ES-I3 (cell line): ENCODE results near the gene TTC28.
"Not testable (repeated sequence)": the region's sequence is repeated elsewhere in the genome, so short reads cannot be mapped to it uniquely, and the experiment has no call there.

Experiments
- H3K36me3 ChIP-seq: 2 replicates; pipeline ENCODE4 v1.6.1; 2013; ENCODE audit warnings: mild to moderate bottlenecking, low read length, control low read depth, moderate library complexity; ENCODE audit not compliant: insufficient read depth
- H3K4me1 ChIP-seq: 2 replicates; pipeline ENCODE4 v1.6.1; 2013; ENCODE audit warnings: mild to moderate bottlenecking, control low read depth, low read length; ENCODE audit not compliant: insufficient read depth
- H3K9ac ChIP-seq: 2 replicates; pipeline ENCODE4 v1.6.1; 2013; ENCODE audit warnings: low read depth, mild to moderate bottlenecking, low read length, moderate library complexity
- H3K9me3 ChIP-seq: 2 replicates; pipeline ENCODE4 v1.6.1; 2013; ENCODE audit warnings: mild to moderate bottlenecking, low read length, moderate library complexity; ENCODE audit not compliant: control insufficient read depth, insufficient read depth

TTC28 gene

GRCh38 chr22:28542980-28543621, 136.5 kb downstream of the TTC28 start:
- H3K9me3 ChIP-seq, result no peaks in the 10 kb centered on the region

DNA sequence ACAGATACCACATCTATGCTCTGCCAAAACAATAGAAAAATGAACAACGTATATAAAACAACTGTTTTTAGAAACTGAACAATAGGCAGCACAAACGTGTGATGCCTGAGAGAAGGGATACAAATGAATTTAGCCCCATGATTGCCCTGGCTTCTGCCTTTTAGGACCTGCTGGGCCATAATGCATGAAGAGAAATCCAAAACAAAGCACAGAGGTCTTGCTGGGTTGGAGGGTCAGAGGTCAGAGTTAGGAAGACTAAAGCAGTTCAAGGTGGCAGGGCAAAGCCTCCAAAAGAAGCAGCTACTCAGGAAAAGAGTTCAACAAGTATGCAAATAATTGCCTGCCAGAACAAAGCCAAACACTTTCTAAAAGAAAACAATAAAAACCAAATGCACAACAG, 138.5 kb downstream of the TTC28 start:
- H3K36me3 ChIP-seq, result no peaks in the 10 kb centered on the region
- no peaks in the 10 kb centered on the region for H3K9me3 ChIP-seq
- peaks cover 6% of the 10 kb centered on the region; the same call in 1 of the 2 replicates for H3K4me1 ChIP-seq
- H3K9ac ChIP-seq, result no peak overlapping the region

More at GRCh38 chr22:28542980-28543621, 136.5 kb downstream of the TTC28 start:
- H3K36me3 ChIP-seq, result no peaks in the 10 kb centered on the region
- H3K9ac ChIP-seq, result no peak overlapping the region
- H3K4me1 ChIP-seq, result peaks cover 6% of the 10 kb centered on the region; the same call in 1 of the 2 replicates

DNA sequence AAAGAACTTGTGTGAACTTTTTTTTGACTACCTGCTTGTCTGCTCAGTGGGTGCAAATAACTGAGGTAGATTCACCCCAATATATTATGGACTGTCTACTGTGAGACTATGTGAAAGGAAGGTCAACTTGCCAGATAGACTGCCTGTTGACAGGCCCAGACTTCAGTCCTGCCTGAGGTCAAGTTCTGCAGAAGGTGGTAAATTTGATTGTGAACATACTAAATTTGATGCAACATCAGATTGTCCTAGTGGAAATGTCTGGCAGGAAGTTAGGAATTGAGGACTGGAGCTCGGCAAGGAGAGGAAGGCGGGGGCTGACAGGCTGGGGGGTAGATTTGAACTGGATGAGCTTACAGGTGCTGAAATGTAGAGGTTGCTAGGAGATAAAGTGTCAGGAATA, 140.7 kb downstream of the TTC28 start:
- Histone ChIP-seq H3K9ac (no peak overlapping the region), H3K36me3 (no peaks in the 10 kb centered on the region), H3K9me3 (no peaks in the 10 kb centered on the region), H3K4me1 (peaks cover 6% of the 10 kb centered on the region; the same call in 1 of the 2 replicates)

DNA sequence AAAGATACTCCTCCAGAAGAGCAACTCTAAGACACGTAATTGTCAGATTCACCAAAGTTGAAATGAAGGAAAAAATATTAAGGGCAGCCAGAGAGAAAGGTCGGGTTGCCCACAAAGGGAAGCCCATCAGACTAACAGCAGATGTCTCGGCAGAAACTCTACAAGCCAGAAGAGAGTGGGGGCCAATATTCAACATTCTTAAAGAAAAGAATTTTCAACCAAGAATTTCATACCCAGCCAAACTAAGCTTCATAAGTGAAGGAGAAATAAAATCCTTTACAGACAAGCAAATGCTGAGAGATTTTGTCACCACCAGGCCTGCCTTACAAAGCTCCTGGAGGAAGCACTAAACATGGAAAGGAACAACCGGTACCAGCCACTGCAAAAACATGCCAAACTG, 149.1 kb downstream of the TTC28 start:
- not testable (repeated sequence) for H3K9me3 ChIP-seq, H3K9ac ChIP-seq, H3K36me3 ChIP-seq, H3K4me1 ChIP-seq

- H3K36me3 ChIP-seq, H3K9me3 ChIP-seq, H3K4me1 ChIP-seq, H3K9ac ChIP-seq: not testable (repeated sequence)
Measured at GRCh38 chr22:28529144-28529543, 150.5 kb downstream of the TTC28 start.

DNA sequence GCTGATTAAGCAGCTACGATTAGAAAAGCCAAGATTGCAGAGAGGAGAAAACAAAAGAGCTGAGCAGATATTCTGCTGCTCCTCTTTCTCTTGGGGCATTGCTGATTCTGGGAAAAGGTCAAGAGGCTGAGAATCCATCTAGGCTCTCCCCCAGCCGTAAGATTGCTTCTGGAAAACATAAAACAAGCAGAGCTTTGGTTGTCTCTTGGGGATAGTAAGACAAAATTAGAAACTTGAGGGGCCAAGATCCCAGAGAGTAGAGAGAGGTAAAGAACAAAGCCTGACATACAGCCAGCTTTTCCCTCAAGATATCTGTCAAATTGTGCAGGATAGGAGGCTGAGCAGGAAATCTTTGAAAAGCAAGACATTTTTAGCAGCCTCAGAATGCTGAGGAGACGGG, 158.2 kb downstream of the TTC28 start:
- H3K4me1 ChIP-seq, result no peaks in the 10 kb centered on the region
- no peaks in the 10 kb centered on the region for H3K36me3 ChIP-seq
- H3K9me3 ChIP-seq, result no peaks in the 10 kb centered on the region
- H3K9ac ChIP-seq, result no peak overlapping the region

DNA sequence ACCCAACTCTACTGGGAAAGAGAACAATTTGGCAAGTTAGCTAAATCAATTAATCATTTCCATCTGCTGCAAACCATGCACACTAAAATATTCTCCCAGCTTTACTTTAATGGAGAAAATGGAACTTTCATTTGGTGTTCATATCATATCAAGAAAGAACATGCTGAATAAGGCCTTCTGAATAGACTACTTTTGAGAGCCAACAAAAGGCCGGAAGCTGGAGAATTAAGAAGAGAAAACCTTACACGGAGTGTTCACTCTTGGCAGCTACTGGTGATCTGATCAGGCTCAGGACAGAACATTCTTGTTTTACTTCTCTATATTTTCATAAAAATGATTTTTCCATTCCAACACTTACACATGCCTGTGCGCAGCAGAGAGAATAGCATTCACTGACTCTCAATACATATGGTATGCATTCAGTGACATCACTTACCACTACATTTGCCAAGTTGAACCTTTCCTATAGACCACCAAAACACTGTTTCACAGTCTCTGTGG, 165.3 kb downstream of the TTC28 start:
- H3K9ac ChIP-seq, result no peak overlapping the region
- no peaks in the 10 kb centered on the region for H3K4me1 ChIP-seq
- H3K36me3 ChIP-seq, result no peaks in the 10 kb centered on the region
- no peaks in the 10 kb centered on the region for H3K9me3 ChIP-seq

- H3K36me3 ChIP-seq, H3K4me1 ChIP-seq, H3K9me3 ChIP-seq, H3K9ac ChIP-seq: not testable (repeated sequence)
Measured at GRCh38 chr22:28512387-28512786, 167.3 kb downstream of the TTC28 start.

DNA sequence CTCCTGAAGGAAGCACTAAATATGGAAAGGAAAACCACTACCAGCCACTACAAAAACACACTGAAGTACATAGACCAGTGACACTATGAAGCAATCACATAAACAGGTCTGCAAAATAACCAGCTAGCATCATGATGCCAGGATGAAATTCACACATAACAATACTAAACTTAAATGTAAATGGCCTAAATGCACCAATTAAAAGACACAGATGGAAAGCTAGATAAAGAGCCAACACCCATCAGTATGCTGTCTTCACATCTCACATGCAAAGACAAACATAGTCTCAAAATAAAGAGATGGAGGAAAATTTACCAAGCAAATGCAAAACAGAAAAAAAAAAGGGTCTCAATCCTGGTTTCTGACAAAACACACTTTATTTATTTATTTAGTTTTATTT, 171.7 kb downstream of the TTC28 start:
- Histone ChIP-seq H3K9ac (no peak overlapping the region), H3K9me3 (no peaks in the 10 kb centered on the region), H3K4me1 (0 out of 2 replicates have a peak, but pooled peaks cover 2% of the 10 kb centered on the region), H3K36me3 (no peaks in the 10 kb centered on the region)

- no peaks in the 10 kb centered on the region for H3K9me3 ChIP-seq
- H3K9ac ChIP-seq, result no peak overlapping the region
- H3K4me1 ChIP-seq, result 0 out of 2 replicates have a peak, but pooled peaks cover 2% of the 10 kb centered on the region
- H3K36me3 ChIP-seq, result no peaks in the 10 kb centered on the region
Measured at GRCh38 chr22:28506150-28506535, 173.5 kb downstream of the TTC28 start.

DNA sequence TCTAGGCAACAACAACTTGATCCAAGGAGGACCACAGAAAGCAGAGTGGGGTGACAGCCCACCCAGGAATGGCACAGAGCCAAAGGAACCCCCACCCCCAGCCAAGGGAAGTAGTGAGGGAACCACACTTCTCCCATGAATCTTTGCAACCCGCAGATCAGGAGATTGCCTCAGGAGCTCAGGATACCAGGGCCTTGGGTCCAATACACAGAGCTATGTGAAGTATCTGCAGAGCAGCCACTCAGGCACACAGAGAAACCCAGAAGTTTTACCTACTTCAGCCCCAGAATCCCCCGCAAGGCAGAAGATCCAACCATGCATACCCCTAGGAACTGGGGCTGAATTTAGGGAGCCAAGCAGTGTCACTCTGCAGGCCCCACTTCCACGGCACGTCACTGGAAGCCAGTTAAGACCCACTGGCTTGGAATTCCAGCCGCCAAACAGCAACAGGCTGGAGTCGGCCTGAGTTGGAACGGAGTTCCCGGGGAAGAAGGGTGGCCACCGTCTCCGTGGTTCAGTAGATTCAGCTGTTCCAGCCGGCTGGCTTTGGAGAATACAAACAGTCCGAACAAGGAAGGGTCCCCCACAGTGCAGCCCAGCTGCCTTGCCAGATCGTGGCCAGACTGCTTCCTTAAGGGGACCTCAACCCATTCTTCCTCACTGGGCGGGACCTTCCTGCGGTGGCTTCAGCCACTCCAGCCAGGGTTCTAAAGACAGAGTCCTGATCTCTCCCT, 174.1 kb downstream of the TTC28 start:
- Histone ChIP-seq H3K9ac (no peak overlapping the region), H3K4me1 (0 out of 2 replicates have a peak, but pooled peaks cover 2% of the 10 kb centered on the region), H3K9me3 (no peaks in the 10 kb centered on the region), H3K36me3 (no peaks in the 10 kb centered on the region)

DNA sequence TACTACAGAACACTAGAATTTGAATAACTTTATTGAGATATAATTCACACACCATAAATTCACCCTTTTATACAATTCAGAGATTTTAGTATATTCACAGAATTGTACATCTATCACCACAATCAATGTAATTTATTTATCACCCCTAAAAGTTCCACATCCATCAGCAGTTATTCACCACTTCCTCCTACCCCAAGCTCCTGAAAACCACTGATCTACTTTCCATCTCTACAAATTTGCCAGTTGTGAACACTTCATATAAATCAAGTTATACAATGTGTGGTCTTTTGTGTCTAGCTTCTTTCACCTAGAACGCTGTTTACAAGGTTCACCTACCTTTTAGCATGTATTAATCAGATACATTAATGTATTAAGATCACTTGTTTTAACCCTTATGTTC, 179.6 kb downstream of the TTC28 start:
- H3K4me1 ChIP-seq, result no peaks in the 10 kb centered on the region

GRCh38 chr22:28498044-28498443, 181.6 kb downstream of the TTC28 start:
- H3K4me1 ChIP-seq, result no peaks in the 10 kb centered on the region
- no peak overlapping the region for H3K9ac ChIP-seq
- H3K36me3 ChIP-seq, result no peaks in the 10 kb centered on the region
- H3K9me3 ChIP-seq, result no peaks in the 10 kb centered on the region

More for the DNA sequence above, 179.6 kb downstream of the TTC28 start:
- H3K9me3 ChIP-seq, result no peaks in the 10 kb centered on the region
- no peak overlapping the region for H3K9ac ChIP-seq
- H3K36me3 ChIP-seq, result no peaks in the 10 kb centered on the region

DNA sequence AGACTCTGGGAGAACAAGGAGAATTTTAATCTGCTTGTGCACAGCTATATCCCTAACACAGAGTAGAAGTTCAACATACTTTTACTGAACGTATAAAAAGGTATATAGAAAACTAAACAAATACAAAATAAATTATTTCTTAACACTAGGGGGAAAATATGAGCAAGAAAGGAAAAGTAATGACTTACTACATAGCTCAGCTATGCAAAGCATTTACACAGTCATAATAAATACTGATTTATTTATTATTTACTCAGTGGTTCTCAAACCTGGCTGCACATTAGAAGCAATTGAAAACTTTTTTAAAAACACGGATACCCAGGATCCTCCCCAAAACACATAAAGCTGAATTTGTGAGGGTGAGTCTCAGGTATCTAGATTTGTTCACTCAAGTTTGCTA, 182.5 kb downstream of the TTC28 start:
- no peak overlapping the region for H3K9ac ChIP-seq
- no peaks in the 10 kb centered on the region for H3K9me3 ChIP-seq
- H3K4me1 ChIP-seq, result no peaks in the 10 kb centered on the region
- H3K36me3 ChIP-seq, result no peaks in the 10 kb centered on the region

DNA sequence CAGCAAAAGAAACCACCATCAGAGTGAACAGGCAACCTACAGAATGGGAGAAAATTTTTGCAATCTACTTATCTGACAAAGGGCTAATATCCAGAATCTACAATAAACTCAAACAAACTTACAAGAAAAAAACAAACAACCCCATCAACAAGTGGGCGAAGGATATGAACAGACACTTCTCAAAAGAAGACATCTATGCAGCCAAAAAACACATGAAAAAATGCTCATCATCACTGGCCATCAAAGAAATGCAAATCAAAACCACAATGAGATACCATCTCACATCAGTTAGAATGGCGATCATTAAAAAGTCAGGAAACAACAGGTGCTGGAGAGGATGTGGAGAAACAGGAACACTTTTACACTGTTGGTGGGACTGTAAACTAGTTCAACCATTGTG, 188.4 kb downstream of the TTC28 start:
- H3K4me1 ChIP-seq, H3K9me3 ChIP-seq, H3K36me3 ChIP-seq, H3K9ac ChIP-seq: not testable (repeated sequence)
